ENCODE measurements around the gene PIEZO1.

GRCh38 chr16:88805887-88806393 is 20.9 kb upstream of the PIEZO1 start:
- TF ChIP-seq CTCF (IDR thresholded peaks at IDR 0.05), result no peak
- no peak for TF ChIP-seq POLR2AphosphoS5 (IDR thresholded peaks at IDR 0.05)
- no peak for TF ChIP-seq EP300 (IDR thresholded peaks at IDR 0.05)
- no peak for TF ChIP-seq POLR2A (IDR thresholded peaks at IDR 0.05)
